HG03565 (cell line): ENCODE measurements around the gene RUVBL1.

ENCODE experiments used
- ATAC-seq: cut with Tn5 transposase; IDR thresholded peaks from one replicate; pipeline ENCODE4 v1.9.1; 2021; ENCODE audit warnings: mild to moderate bottlenecking, moderate library complexity; ENCODE audit not compliant: unreplicated experiment

Gene RUVBL1

DNA sequence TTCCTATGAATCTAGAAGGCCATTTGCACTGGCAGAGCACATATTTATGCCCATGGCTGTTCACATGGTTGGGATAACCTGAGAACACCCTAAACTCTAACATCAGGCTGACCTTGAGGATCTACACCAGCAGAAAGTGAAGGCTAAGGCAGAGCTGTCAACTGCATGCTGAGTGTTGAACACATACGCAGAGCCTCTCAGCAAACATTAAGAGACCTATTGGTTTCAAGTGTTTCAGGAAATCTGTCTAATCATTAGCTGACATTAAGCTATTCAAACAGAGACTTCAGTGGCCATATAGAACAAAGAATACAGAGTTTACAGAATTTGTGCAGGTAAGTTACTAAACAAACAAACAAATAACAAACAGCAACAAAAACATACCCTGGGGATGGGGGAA, 87.5 kb downstream of the RUVBL1 start:
- ATAC-seq: no peak

DNA sequence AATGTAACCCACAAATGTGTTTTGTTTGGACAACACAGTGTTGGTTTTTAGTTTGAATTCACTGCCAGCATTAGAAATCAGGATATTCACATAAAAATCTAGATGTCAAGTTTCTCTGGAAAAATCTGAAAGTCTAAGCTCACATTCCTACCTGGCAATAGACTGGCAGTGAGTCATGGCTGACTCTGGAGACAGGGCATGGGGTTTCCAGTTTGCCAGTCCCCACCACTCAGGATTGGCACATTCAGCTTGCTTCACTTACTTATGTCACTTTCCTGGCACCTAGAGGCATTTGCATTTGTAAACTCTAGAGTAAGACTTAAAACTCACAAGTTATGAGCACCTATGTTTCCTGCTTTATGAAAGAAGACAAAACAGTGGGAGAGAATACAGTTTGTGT, 90.5 kb downstream of the RUVBL1 start:
- ATAC-seq: no peak
